GM19328 (cell line): ENCODE data around the gene SH3PXD2A.
"Not testable (repeated sequence)": the region's sequence is repeated elsewhere in the genome, so short reads cannot be mapped to it uniquely, and the experiment has no call there.

Experiments
- ATAC-seq: cut with Tn5 transposase; IDR thresholded peaks from one replicate; pipeline ENCODE4 v1.9.1; 2021; ENCODE audit warnings: mild to moderate bottlenecking, moderate library complexity; ENCODE audit not compliant: unreplicated experiment

The SH3PXD2A gene

GRCh38 chr10:103612462-103613365 lies 242.7 kb downstream of the SH3PXD2A start:
- no peak for ATAC-seq

- ATAC-seq, result no peak
Measured at GRCh38 chr10:103610921-103611511, 244.4 kb downstream of the SH3PXD2A start.

GRCh38 chr10:103610083-103610472 lies 245.3 kb downstream of the SH3PXD2A start:
- no peak for ATAC-seq

- ATAC-seq, result no peak
Measured at GRCh38 chr10:103609231-103610082, 245.9 kb downstream of the SH3PXD2A start.

GRCh38 chr10:103608056-103608455 lies 247.3 kb downstream of the SH3PXD2A start:
- not testable (repeated sequence) for ATAC-seq

GRCh38 chr10:103607051-103607450 lies 248.3 kb downstream of the SH3PXD2A start:
- ATAC-seq, result not testable (repeated sequence)

GRCh38 chr10:103606097-103606438 lies 249.3 kb downstream of the SH3PXD2A start:
- ATAC-seq, result not testable (repeated sequence)

GRCh38 chr10:103605359-103606096 lies 249.8 kb downstream of the SH3PXD2A start:
- no peak for ATAC-seq

GRCh38 chr10:103603382-103603781 lies 252.0 kb downstream of the SH3PXD2A start:
- ATAC-seq, result no peak

GRCh38 chr10:103602852-103603155 lies 252.6 kb downstream of the SH3PXD2A start:
- no peak for ATAC-seq

GRCh38 chr10:103602028-103602851 lies 253.1 kb downstream of the SH3PXD2A start:
- no peak for ATAC-seq

GRCh38 chr10:103600956-103601569 lies 254.3 kb downstream of the SH3PXD2A start:
- no peak for ATAC-seq

- no peak for ATAC-seq
Measured at GRCh38 chr10:103600325-103600724, 255.1 kb downstream of the SH3PXD2A start.

GRCh38 chr10:103599907-103600306 lies 255.5 kb downstream of the SH3PXD2A start:
- ATAC-seq, result no peak

- no peak for ATAC-seq
Measured at GRCh38 chr10:103599211-103599610, 256.2 kb downstream of the SH3PXD2A start.

- ATAC-seq, result no peak
Measured at GRCh38 chr10:103598654-103599115, 256.7 kb downstream of the SH3PXD2A start.

- ATAC-seq, result no peak
Measured at GRCh38 chr10:103597003-103597402, 258.4 kb downstream of the SH3PXD2A start.

- ATAC-seq, result no peak
Measured at GRCh38 chr10:103595933-103596726, 259.2 kb downstream of the SH3PXD2A start.
